ENCODE results near the gene BOLA2B.

BOLA2B gene

GRCh38 chr16:30184891-30185682, 8.4 kb downstream of the BOLA2B start:
- H3K27me3 ChIP-seq: no peaks in the 10 kb centered on the region
- H3K9me3 ChIP-seq: no peaks in the 10 kb centered on the region
- H3K4me1 ChIP-seq (ENCODE audit: control insufficient read depth in 1 of 2, insufficient read depth in 1 of 2, low read depth in 1 of 2, low read length in 1 of 2): peaks cover 40 to 48% of the 10 kb centered on the region in 2 experiments
- no peak for TF ChIP-seq CTCF (IDR thresholded peaks at IDR 0.05)
- H3K36me3 ChIP-seq: peaks cover 41% of the 10 kb centered on the region
- peak overlapping the region; percentile 96 to 100 for H3K4me3 ChIP-seq (ENCODE audit: low read depth in 1 of 2, low read length in 1 of 2)
- peak overlapping the region; percentile 99 for H3K27ac ChIP-seq

- TF ChIP-seq CTCF (IDR thresholded peaks at IDR 0.05): peak; percentile 38
- Histone ChIP-seq H3K27me3 (no peaks in the 10 kb centered on the region), H3K36me3 (peaks cover 41% of the 10 kb centered on the region), H3K9me3 (no peaks in the 10 kb centered on the region), H3K4me1 (ENCODE audit: control insufficient read depth in 1 of 2, insufficient read depth in 1 of 2, low read depth in 1 of 2, low read length in 1 of 2) (peaks cover 40 to 48% of the 10 kb centered on the region in 2 experiments), H3K27ac (peak overlapping the region; percentile 99), H3K4me3 (ENCODE audit: low read depth in 1 of 2, low read length in 1 of 2) (peak overlapping the region; percentile 96 to 100)
These were observed 9.2 kb downstream of the BOLA2B start for GRCh38 chr16:30184096-30184890.

- Histone ChIP-seq H3K27me3 (no peaks in the 10 kb centered on the region), H3K9me3 (no peaks in the 10 kb centered on the region), H3K27ac (peak within 1 kb of the TSS; percentile 99), H3K4me3 (ENCODE audit: low read depth in 1 of 2, low read length in 1 of 2) (peak within 1 kb of the TSS; percentile 96 to 100), H3K4me1 (ENCODE audit: control insufficient read depth in 1 of 2, insufficient read depth in 1 of 2, low read depth in 1 of 2, low read length in 1 of 2) (peaks cover 43 to 48% of the 10 kb centered on the region in 2 experiments), H3K36me3 (peaks cover 41% of the 10 kb centered on the region)
- no peak for TF ChIP-seq CTCF (IDR thresholded peaks at IDR 0.05)
These were observed 10.0 kb downstream of the BOLA2B start, which contains the start of gene CORO1A for GRCh38 chr16:30183233-30184095. Gene CORO1A (plus strand): TSS chr16:30183602. CDS start chr16:30185210, 1,608 bp downstream.

- H3K9me3 ChIP-seq: no peaks in the 10 kb centered on the region
- no peaks in the 10 kb centered on the region for H3K27me3 ChIP-seq
- H3K4me1 ChIP-seq (ENCODE audit: control insufficient read depth in 1 of 2, insufficient read depth in 1 of 2, low read depth in 1 of 2, low read length in 1 of 2): peaks cover 41 to 45% of the 10 kb centered on the region in 2 experiments
- peaks cover 14% of the 10 kb centered on the region for H3K36me3 ChIP-seq
- TF ChIP-seq CTCF (IDR thresholded peaks at IDR 0.05): no peak
- no peak overlapping the region for H3K27ac ChIP-seq
- H3K4me3 ChIP-seq (ENCODE audit: low read depth in 1 of 2, low read length in 1 of 2): no peak overlapping the region
These were observed 12.7 kb downstream of the BOLA2B start for GRCh38 chr16:30180741-30181140.

GRCh38 chr16:30179931-30180330, 13.5 kb downstream of the BOLA2B start:
- no peak overlapping the region for H3K4me3 ChIP-seq (ENCODE audit: low read depth in 1 of 2, low read length in 1 of 2)
- no peak overlapping the region for H3K27ac ChIP-seq
- peaks cover 6% of the 10 kb centered on the region for H3K36me3 ChIP-seq
- H3K4me1 ChIP-seq (ENCODE audit: control insufficient read depth in 1 of 2, insufficient read depth in 1 of 2, low read depth in 1 of 2, low read length in 1 of 2): peaks cover 39 to 42% of the 10 kb centered on the region in 2 experiments
- H3K9me3 ChIP-seq: no peaks in the 10 kb centered on the region
- TF ChIP-seq CTCF (IDR thresholded peaks at IDR 0.05): no peak
- no peaks in the 10 kb centered on the region for H3K27me3 ChIP-seq

Measured in neutrophil (primary cell).